PFSK-1 (cell line): ENCODE data around the gene PARD3B.

Experiments used
- FOXP2 ChIP-seq: optimal IDR thresholded peaks from 2 replicates; pipeline ENCODE3; 2011; ENCODE audit warnings: borderline replicate concordance, control low read depth, inconsistent platforms; ENCODE audit not compliant: insufficient read depth; ENCODE audit errors: extremely low read length, extremely low read depth
- POLR2AphosphoS5 ChIP-seq: IDR thresholded peaks from 2 replicates; pipeline ENCODE4 v1.6.1; 2012; ENCODE audit warnings: low read depth, mild to moderate bottlenecking, control low read depth, low read length, moderate library complexity
- SIN3A ChIP-seq: IDR thresholded peaks from 2 replicates; pipeline ENCODE4 v1.6.1; 2012; ENCODE audit warnings: mild to moderate bottlenecking, low read length, moderate library complexity, borderline replicate concordance; ENCODE audit not compliant: insufficient read depth
- TAF1 ChIP-seq: IDR thresholded peaks from 2 replicates; pipeline ENCODE4 v1.6.1; 2012; ENCODE audit warnings: low read length, control low read depth, borderline replicate concordance; ENCODE audit not compliant: insufficient read depth
- TF ChIP-seq, protein P1 (sequence below), 2 experiments: IDR thresholded peaks; 2 replicates each; pipeline versions ENCODE4 v1.6.1 to v1.8.0; 2011 to 2012; ENCODE audit warnings: low read depth in 2 of 2, low read length in 2 of 2, control low read depth in 1 of 2, inconsistent platforms in 1 of 2, mild to moderate bottlenecking in 1 of 2, moderate library complexity in 1 of 2; ENCODE audit not compliant: insufficient read depth in 1 of 2

DNA sequence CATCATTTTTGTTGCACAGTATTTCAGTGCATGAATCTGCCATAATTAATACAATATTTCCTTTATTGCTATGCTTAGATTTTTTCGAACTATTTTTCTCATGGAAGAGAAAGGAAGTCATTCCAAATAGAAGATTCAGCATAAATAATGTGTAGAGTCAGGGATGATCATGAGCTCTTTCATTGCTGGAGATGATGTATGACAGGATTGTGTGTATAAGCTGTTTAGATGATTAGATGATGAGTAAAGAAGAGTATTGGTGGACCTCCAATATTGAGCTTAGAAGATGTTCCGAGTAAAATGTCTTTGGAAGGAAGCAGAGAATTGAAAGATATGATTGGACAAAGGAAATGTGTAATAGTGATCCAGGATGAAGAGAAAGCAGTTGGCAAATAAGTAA is 364.5 kb downstream of the PARD3B start:
- no peak for TF ChIP-seq POLR2AphosphoS5
- TF ChIP-seq, protein P1, sequence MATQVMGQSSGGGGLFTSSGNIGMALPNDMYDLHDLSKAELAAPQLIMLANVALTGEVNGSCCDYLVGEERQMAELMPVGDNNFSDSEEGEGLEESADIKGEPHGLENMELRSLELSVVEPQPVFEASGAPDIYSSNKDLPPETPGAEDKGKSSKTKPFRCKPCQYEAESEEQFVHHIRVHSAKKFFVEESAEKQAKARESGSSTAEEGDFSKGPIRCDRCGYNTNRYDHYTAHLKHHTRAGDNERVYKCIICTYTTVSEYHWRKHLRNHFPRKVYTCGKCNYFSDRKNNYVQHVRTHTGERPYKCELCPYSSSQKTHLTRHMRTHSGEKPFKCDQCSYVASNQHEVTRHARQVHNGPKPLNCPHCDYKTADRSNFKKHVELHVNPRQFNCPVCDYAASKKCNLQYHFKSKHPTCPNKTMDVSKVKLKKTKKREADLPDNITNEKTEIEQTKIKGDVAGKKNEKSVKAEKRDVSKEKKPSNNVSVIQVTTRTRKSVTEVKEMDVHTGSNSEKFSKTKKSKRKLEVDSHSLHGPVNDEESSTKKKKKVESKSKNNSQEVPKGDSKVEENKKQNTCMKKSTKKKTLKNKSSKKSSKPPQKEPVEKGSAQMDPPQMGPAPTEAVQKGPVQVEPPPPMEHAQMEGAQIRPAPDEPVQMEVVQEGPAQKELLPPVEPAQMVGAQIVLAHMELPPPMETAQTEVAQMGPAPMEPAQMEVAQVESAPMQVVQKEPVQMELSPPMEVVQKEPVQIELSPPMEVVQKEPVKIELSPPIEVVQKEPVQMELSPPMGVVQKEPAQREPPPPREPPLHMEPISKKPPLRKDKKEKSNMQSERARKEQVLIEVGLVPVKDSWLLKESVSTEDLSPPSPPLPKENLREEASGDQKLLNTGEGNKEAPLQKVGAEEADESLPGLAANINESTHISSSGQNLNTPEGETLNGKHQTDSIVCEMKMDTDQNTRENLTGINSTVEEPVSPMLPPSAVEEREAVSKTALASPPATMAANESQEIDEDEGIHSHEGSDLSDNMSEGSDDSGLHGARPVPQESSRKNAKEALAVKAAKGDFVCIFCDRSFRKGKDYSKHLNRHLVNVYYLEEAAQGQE (IDR thresholded peaks at IDR 0.05; ENCODE audit: insufficient read depth in 1 of 2, low read depth in 2 of 2, low read length in 2 of 2), result no peak
- no peak for TF ChIP-seq TAF1
- no peak for TF ChIP-seq SIN3A
- TF ChIP-seq FOXP2, result no peak
